Measurements from ENCODE around the gene ARHGEF11. TPM values are rescaled to one million over a fixed set of nuclear protein-coding genes. Genes with fewer than 3 reads are reported as not detected.

The ARHGEF11 gene
- total RNA-seq, 4 donors from 2014 or later, result 29.3 to 76.3 (median 35.7) TPM

DNA sequence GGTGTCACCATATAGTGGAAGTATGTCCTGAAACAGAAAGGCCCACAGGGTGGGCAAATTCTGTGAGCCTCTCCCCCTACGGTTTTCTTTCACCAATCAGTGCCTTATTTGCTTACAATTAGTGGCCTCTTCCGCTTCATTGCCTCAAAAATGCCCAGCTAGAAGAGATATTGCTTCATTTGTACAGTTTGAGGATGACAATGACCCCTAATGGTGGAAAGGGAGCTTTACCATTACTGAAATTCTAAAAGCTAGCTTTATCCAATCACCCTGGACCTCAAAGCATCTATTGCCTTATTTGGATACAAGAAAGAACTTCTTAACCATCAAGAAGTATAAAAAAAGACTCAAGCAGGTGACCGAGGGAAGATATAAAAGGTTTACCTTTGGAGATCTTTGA, 75.5 kb downstream of the ARHGEF11 start:
- TF ChIP-seq, protein P1, sequence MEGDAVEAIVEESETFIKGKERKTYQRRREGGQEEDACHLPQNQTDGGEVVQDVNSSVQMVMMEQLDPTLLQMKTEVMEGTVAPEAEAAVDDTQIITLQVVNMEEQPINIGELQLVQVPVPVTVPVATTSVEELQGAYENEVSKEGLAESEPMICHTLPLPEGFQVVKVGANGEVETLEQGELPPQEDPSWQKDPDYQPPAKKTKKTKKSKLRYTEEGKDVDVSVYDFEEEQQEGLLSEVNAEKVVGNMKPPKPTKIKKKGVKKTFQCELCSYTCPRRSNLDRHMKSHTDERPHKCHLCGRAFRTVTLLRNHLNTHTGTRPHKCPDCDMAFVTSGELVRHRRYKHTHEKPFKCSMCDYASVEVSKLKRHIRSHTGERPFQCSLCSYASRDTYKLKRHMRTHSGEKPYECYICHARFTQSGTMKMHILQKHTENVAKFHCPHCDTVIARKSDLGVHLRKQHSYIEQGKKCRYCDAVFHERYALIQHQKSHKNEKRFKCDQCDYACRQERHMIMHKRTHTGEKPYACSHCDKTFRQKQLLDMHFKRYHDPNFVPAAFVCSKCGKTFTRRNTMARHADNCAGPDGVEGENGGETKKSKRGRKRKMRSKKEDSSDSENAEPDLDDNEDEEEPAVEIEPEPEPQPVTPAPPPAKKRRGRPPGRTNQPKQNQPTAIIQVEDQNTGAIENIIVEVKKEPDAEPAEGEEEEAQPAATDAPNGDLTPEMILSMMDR (IDR thresholded peaks at IDR 0.05; ENCODE audit: low read depth), result no peak

DNA sequence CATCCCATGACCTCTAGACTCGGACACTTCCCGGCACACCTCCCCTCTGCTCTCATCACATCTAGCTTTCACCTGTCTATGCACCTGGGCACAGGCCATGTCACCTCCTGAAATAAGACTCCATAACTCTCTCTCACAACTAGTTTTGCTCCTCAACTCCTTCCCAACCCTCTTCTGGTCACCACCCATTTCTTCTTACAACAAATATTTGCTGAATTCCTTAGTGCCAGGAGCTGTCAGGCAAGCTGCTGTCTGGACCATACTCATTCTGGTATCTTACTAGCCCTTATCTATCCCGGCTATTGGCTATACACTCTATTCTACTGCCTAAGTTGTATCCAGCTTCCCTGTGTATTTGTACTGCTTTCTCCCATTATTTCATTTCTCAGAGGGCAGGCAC, 76.0 kb downstream of the ARHGEF11 start:
- TF ChIP-seq, protein P1 (IDR thresholded peaks at IDR 0.05; ENCODE audit: low read depth), result no peak

DNA sequence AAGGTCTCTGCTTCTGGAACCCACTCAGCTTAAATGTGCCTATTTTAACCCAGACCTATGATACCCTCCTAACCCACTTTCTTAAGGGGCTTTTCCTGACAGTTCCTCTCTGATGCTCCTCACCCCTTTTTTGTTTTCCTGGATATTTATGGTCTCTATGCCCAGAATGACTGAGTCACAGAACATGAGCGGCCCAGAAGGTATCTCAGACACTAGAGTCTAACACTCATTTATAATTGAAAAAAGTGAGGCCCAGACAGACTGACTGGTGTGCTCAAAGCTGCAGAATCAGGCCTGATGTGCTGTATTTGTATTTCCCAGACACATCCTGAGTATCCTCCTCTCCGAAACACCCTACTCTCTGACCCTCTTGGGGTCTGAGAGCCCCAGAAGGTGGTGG, 81.1 kb downstream of the ARHGEF11 start:
- TF ChIP-seq, protein P1 (IDR thresholded peaks at IDR 0.05; ENCODE audit: low read depth), result no peak

GRCh38 chr1:156963621-156964020, 81.9 kb downstream of the ARHGEF11 start:
- TF ChIP-seq, protein P1 (IDR thresholded peaks at IDR 0.05; ENCODE audit: low read depth), result no peak

- TF ChIP-seq, protein P1 (IDR thresholded peaks at IDR 0.05; ENCODE audit: low read depth), result no peak
Observed at GRCh38 chr1:156961709-156962108, 83.8 kb downstream of the ARHGEF11 start.

DNA sequence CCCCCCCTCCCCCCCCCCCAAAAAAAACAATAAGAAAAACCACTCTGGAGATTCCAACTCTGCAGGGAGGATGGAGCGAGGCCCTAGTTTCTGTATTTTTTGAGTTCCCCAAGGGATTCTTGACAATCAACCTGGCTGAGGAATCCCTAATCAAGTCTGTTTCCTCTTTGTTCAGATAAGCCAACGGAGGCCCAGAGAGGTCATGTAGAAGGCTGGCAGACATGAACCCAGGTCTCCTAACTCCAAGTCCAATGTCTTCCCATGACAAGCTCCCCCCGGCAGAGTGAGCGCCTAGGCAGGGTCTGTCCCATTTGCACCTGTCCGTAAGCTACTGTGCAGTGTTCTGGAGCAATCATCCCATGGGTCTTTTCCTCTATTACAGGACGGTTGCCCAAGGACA, 85.6 kb downstream of the ARHGEF11 start:
- TF ChIP-seq, protein P1 (IDR thresholded peaks at IDR 0.05; ENCODE audit: low read depth), result no peak

- TF ChIP-seq, protein P1 (IDR thresholded peaks at IDR 0.05; ENCODE audit: low read depth), result no peak
Observed at GRCh38 chr1:156959414-156959813, 86.1 kb downstream of the ARHGEF11 start.
